DOHH2 (cell line): ENCODE data around the gene CHPF.

ENCODE experiments used
- H3F3A ChIP-seq: fragments of 200-600 bp; sonication (generic), shearing (Covaris generic); 2 replicates; pipeline ENCODE4 v1.6.0; 2016; ENCODE audit warnings: antibody characterized with exemption, mild to moderate bottlenecking; ENCODE audit not compliant: control insufficient read depth, insufficient read depth
- H3K27ac ChIP-seq: fragments of 200-600 bp; sonication (generic); 2 replicates; pipeline ENCODE4 v1.5.1; 2014; ENCODE audit warnings: low read depth, mild to moderate bottlenecking, low read length, moderate library complexity
- H3K27me3 ChIP-seq: fragments of 200-600 bp; sonication (generic); 2 replicates; pipeline ENCODE4 v1.6.1; 2014; ENCODE audit warnings: mild to moderate bottlenecking, low read length, mixed read lengths; ENCODE audit not compliant: control insufficient read depth
- H3K36me3 ChIP-seq: fragments of 200-600 bp; sonication (generic); 2 replicates; pipeline ENCODE4 v1.6.1; 2014; ENCODE audit warnings: mild to moderate bottlenecking, low read length, moderate library complexity, mixed read lengths; ENCODE audit not compliant: control insufficient read depth
- H3K4me1 ChIP-seq: fragments of 200-600 bp; sonication (generic); 2 replicates; pipeline ENCODE4 v1.6.1; 2014; ENCODE audit warnings: mild to moderate bottlenecking, low read length, mixed read lengths; ENCODE audit not compliant: control insufficient read depth
- H3K4me2 ChIP-seq: fragments of 200-600 bp; sonication (generic); 2 replicates; pipeline ENCODE4 v1.6.0; 2014; ENCODE audit warnings: mild to moderate bottlenecking, low read length, moderate library complexity
- H3K4me3 ChIP-seq: fragments of 200-600 bp; sonication (generic); 2 replicates; pipeline ENCODE4 v1.5.1; 2014; ENCODE audit warnings: mild to moderate bottlenecking, low read length, mixed read lengths
- H3K79me2 ChIP-seq: fragments of 200-600 bp; sonication (generic); 2 replicates; pipeline ENCODE4 v1.6.1; 2014; ENCODE audit warnings: mild to moderate bottlenecking, low read length, mixed read lengths; ENCODE audit not compliant: control insufficient read depth
- H3K9me2 ChIP-seq: fragments of 200-600 bp; sonication (generic); replicated peaks from 2 replicates; pipeline ENCODE4 v1.6.1; 2014; ENCODE audit warnings: mild to moderate bottlenecking, low read length, mixed read lengths; ENCODE audit not compliant: control insufficient read depth
- H3K9me3 ChIP-seq: fragments of 200-600 bp; sonication (generic); 2 replicates; pipeline ENCODE4 v1.6.1; 2014; ENCODE audit warnings: antibody characterized with exemption, low read length, mixed read lengths; ENCODE audit not compliant: control insufficient read depth, insufficient read depth
- H4K20me1 ChIP-seq: fragments of 200-600 bp; sonication (generic); 2 replicates; pipeline ENCODE4 v1.6.0; 2014; ENCODE audit warnings: low read depth, mild to moderate bottlenecking, antibody characterized with exemption, low read length, moderate library complexity; ENCODE audit not compliant: control insufficient read depth, insufficient read depth
- CTCF ChIP-seq: fragments of 200-600 bp; sonication (generic); IDR thresholded peaks from one replicate; pipeline ENCODE4 v1.5.1; 2014; ENCODE audit warnings: antibody characterized with exemption, mild to moderate bottlenecking, low read depth, low read length; ENCODE audit not compliant: poor library complexity, severe bottlenecking
- EZH2phosphoT487 ChIP-seq: fragments of 200-600 bp; sonication (generic); IDR thresholded peaks from 2 replicates; pipeline ENCODE4 v1.6.1; 2017; ENCODE audit warnings: borderline replicate concordance, mild to moderate bottlenecking, antibody characterized with exemption, low read length, moderate library complexity, mixed read lengths

Gene CHPF

DNA sequence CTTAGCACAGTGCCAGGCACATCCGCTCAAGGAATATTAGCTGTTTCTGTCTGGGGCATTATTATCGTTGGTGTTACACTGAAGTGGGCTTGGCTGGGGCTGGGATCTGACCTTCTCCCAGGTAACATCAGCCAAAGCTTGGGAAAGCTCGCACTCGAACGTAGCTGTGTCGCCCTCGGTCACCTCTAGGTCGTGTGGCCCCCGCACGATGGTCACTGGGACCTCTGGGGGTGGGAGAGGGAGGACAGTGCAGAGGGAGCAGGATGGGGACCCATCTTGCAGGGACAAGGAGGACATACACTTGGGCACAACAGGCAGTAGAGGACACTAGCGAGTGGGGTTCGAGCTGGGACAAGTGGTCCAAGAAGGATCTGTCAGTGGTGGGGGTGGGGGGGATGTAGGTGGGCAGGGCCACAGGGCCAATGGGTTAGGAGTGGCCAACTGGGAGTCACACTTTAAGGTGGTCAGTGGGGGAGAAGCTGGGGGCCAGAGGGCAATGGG, 9.9 kb upstream of the CHPF start:
- Histone ChIP-seq H3K27me3 (no peaks in the 10 kb centered on the region), H3F3A (no peaks in the 10 kb centered on the region), H4K20me1 (no peaks in the 10 kb centered on the region), H3K4me2 (no peak overlapping the region), H3K4me1 (no peaks in the 10 kb centered on the region), H3K4me3 (no peak overlapping the region), H3K9me3 (no peaks in the 10 kb centered on the region), H3K79me2 (no peaks in the 10 kb centered on the region), H3K27ac (no peak overlapping the region), H3K9me2 (no peaks in the 10 kb centered on the region), H3K36me3 (no peaks in the 10 kb centered on the region)
- TF ChIP-seq CTCF (no peak), EZH2phosphoT487 (no peak)

DNA sequence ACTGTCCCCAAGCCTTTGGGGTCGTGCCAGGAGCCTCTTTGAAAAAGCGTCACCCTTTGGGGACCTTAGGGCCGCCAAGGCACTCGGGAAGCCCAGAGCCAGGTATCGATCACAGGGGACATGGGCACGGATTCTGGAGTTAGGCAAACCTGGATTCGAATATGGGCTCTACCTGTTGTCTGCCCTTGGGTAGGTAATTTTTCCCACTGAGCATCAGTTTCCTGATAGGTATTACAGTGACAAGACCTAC, 9.5 kb upstream of the CHPF start:
- Histone ChIP-seq H3K4me1 (no peaks in the 10 kb centered on the region), H4K20me1 (no peaks in the 10 kb centered on the region), H3K79me2 (no peaks in the 10 kb centered on the region), H3K27me3 (no peaks in the 10 kb centered on the region), H3K9me2 (no peaks in the 10 kb centered on the region), H3K9me3 (no peaks in the 10 kb centered on the region), H3K4me3 (no peak overlapping the region), H3K4me2 (no peak overlapping the region), H3K27ac (no peak overlapping the region), H3K36me3 (no peaks in the 10 kb centered on the region), H3F3A (no peaks in the 10 kb centered on the region)
- TF ChIP-seq CTCF (no peak), EZH2phosphoT487 (no peak)

DNA sequence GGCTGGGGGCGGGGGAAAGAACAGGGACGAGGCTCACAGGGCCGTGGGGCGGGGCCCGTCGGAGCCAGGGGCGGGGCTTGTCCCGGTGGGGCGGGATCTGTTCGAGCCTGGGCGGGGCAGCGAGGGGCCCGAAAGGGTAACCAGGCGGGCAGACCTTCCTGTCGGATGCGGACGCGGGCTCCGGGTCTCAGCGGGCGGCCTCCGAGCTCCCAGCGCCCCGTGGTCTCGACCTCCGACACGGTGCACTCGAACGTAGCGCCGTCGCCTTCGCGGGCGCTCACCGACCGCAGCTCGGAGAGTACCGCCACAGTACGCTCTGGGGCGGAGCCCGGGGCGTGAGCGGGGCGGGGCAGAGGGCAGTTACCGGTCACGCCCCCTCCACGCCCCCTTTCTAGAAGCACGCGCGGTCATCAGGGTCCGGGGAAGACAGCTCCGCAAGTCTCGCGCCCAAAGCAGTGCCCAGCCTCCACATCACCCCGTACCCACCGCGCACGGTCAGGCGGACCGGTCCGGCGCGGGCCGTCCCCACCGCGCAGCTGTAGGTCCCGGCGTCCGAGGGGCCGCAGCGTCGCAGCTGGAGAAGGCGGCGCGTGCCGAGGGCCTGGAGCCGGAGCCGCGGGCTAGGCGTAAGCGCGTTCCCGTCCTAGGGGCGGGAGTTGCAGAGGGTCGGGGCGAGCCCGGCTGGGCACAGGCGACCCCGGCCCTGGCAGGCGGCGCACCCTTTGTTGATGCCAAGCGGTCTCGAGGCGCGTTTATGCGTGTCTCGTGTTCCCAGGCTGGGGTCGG, 9.0 kb upstream of the CHPF start:
- H3K27ac ChIP-seq, result no peak overlapping the region
- H3K4me2 ChIP-seq, result no peak overlapping the region
- no peaks in the 10 kb centered on the region for H4K20me1 ChIP-seq
- no peaks in the 10 kb centered on the region for H3K79me2 ChIP-seq
- no peaks in the 10 kb centered on the region for H3K36me3 ChIP-seq
- no peaks in the 10 kb centered on the region for H3K4me1 ChIP-seq
- TF ChIP-seq EZH2phosphoT487 (no peak), CTCF (no peak)
- no peaks in the 10 kb centered on the region for H3K9me3 ChIP-seq
- no peak overlapping the region for H3K4me3 ChIP-seq
- H3K9me2 ChIP-seq, result no peaks in the 10 kb centered on the region
- H3F3A ChIP-seq, result no peaks in the 10 kb centered on the region
- no peaks in the 10 kb centered on the region for H3K27me3 ChIP-seq
